ENCODE results near the gene TNFRSF13B. TPM values are rescaled to one million over a fixed set of nuclear protein-coding genes. Genes with fewer than 3 reads are reported as not detected.

TNFRSF13B gene
- total RNA-seq, 4 donors from 2014 or later = 9.2 TPM; not detected in 3

GRCh38 chr17:16953841-16954240, 18.1 kb downstream of the TNFRSF13B start:
- 55% methylated on average over 9 of the region's 9 CpGs; no CpG with 5 or more reads in 1 of the 2 donors for WGBS, 2 donors (ENCODE audit: low coverage in 1 of 2)
- Histone ChIP-seq H3K36me3 (no peaks in the 10 kb centered on the region), H3K9me3 (peaks cover 4 to 11% of the 10 kb centered on the region in 2 donors), H3K27ac (no peak overlapping the region), H3K4me1 (no peaks in the 10 kb centered on the region), H3K27me3 (peaks cover 34% of the 10 kb centered on the region), H3K4me3 (no peak overlapping the region)
- in situ Hi-C loops (cut with MboI; ENCODE audit: low pct_ligation_motif_present in 1 of 4, low pct_unique_long_range_greater_than_20kb in 1 of 4, low sequenced_read_pairs in 3 of 4) (no loop called here), intact Hi-C loops (cut with DNase I; ENCODE audit: low total_unique reads) (no loop called here)
- no peak for DNase-seq
- no peak for TF ChIP-seq POLR2A (IDR thresholded peaks at IDR 0.05)
- TF ChIP-seq, protein P1, sequence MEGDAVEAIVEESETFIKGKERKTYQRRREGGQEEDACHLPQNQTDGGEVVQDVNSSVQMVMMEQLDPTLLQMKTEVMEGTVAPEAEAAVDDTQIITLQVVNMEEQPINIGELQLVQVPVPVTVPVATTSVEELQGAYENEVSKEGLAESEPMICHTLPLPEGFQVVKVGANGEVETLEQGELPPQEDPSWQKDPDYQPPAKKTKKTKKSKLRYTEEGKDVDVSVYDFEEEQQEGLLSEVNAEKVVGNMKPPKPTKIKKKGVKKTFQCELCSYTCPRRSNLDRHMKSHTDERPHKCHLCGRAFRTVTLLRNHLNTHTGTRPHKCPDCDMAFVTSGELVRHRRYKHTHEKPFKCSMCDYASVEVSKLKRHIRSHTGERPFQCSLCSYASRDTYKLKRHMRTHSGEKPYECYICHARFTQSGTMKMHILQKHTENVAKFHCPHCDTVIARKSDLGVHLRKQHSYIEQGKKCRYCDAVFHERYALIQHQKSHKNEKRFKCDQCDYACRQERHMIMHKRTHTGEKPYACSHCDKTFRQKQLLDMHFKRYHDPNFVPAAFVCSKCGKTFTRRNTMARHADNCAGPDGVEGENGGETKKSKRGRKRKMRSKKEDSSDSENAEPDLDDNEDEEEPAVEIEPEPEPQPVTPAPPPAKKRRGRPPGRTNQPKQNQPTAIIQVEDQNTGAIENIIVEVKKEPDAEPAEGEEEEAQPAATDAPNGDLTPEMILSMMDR (IDR thresholded peaks at IDR 0.05) = no peak
- TF ChIP-seq EP300 (IDR thresholded peaks at IDR 0.05; ENCODE audit: low read depth) = no peak
- TF ChIP-seq POLR2AphosphoS5 (IDR thresholded peaks at IDR 0.05) = no peak

GRCh38 chr17:16953347-16953746, 18.6 kb downstream of the TNFRSF13B start:
- no peak for DNase-seq
- WGBS, 2 donors (ENCODE audit: low coverage in 1 of 2) = 71% methylated on average over 1 to 3 of the region's 3 CpGs
- in situ Hi-C loops (cut with MboI; ENCODE audit: low pct_ligation_motif_present in 1 of 4, low pct_unique_long_range_greater_than_20kb in 1 of 4, low sequenced_read_pairs in 3 of 4) = no loop called here
- Histone ChIP-seq H3K27ac (no peak overlapping the region), H3K4me3 (no peak overlapping the region), H3K4me1 (no peaks in the 10 kb centered on the region), H3K27me3 (peaks cover 34% of the 10 kb centered on the region), H3K9me3 (peaks cover 9 to 15% of the 10 kb centered on the region in 2 donors), H3K36me3 (no peaks in the 10 kb centered on the region)
- intact Hi-C loops (cut with DNase I; ENCODE audit: low total_unique reads) = no loop called here
- TF ChIP-seq, protein P1 (IDR thresholded peaks at IDR 0.05) = no peak
- TF ChIP-seq POLR2AphosphoS5 (IDR thresholded peaks at IDR 0.05) = no peak
- TF ChIP-seq EP300 (IDR thresholded peaks at IDR 0.05; ENCODE audit: low read depth) = no peak
- TF ChIP-seq POLR2A (IDR thresholded peaks at IDR 0.05) = no peak

DNA sequence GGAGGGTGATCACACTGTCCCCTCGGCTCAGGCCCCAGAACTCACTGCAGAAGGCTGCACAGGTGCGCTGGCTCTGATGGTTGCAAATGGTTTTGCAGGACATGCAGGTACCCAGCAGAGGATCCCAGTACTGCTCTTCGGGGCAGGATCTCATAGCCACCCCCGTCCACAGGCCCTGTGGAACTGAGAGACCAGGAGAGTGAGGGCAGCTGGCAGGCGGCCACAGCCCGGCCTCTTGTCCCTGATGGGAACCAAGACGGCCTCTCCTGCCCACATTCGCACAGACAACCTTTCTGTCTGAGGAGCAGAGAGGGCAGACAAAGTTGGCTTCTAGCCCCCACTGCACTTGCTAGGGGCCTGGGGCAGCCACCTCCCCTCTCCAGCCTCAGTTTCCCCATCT, 19.5 kb downstream of the TNFRSF13B start:
- intact Hi-C loops (cut with DNase I; ENCODE audit: low total_unique reads) = no loop called here

GRCh38 chr17:16950488-16950887, 21.4 kb downstream of the TNFRSF13B start:
- DNase-seq = no peak
- H3K27me3 ChIP-seq = peaks cover 12% of the 10 kb centered on the region
- no peak overlapping the region for H3K4me3 ChIP-seq
- no peaks in the 10 kb centered on the region for H3K36me3 ChIP-seq
- peaks cover 9 to 11% of the 10 kb centered on the region in 2 donors for H3K9me3 ChIP-seq
- TF ChIP-seq POLR2AphosphoS5 (IDR thresholded peaks at IDR 0.05) = no peak
- no peak for TF ChIP-seq POLR2A (IDR thresholded peaks at IDR 0.05)
- TF ChIP-seq, protein P1 (IDR thresholded peaks at IDR 0.05) = no peak
- no peak for TF ChIP-seq EP300 (IDR thresholded peaks at IDR 0.05; ENCODE audit: low read depth)
- in situ Hi-C loops (cut with MboI; ENCODE audit: low pct_ligation_motif_present in 1 of 4, low pct_unique_long_range_greater_than_20kb in 1 of 4, low sequenced_read_pairs in 3 of 4) (no loop called here), intact Hi-C loops (cut with DNase I; ENCODE audit: low total_unique reads) (no loop called here)
- no peak overlapping the region for H3K27ac ChIP-seq
- H3K4me1 ChIP-seq = no peaks in the 10 kb centered on the region
- 70 to 89% methylated on average over 3 to 5 of the region's 5 CpGs for WGBS, 2 donors (ENCODE audit: low coverage in 1 of 2)

More for the DNA sequence above, 19.5 kb downstream of the TNFRSF13B start:
- Histone ChIP-seq H3K4me3 (no peak overlapping the region), H3K4me1 (no peaks in the 10 kb centered on the region), H3K9me3 (peaks cover 11 to 15% of the 10 kb centered on the region in 2 donors), H3K36me3 (no peaks in the 10 kb centered on the region), H3K27me3 (peaks cover 29% of the 10 kb centered on the region), H3K27ac (no peak overlapping the region)
- 80% methylated on average over 8 of the region's 8 CpGs; no CpG with 5 or more reads in 1 of the 2 donors for WGBS, 2 donors (ENCODE audit: low coverage in 1 of 2)
- no peak for TF ChIP-seq POLR2A (IDR thresholded peaks at IDR 0.05)
- TF ChIP-seq POLR2AphosphoS5 (IDR thresholded peaks at IDR 0.05) = no peak
- TF ChIP-seq, protein P1 (IDR thresholded peaks at IDR 0.05) = no peak
- no peak for TF ChIP-seq EP300 (IDR thresholded peaks at IDR 0.05; ENCODE audit: low read depth)
- in situ Hi-C loops (cut with MboI; ENCODE audit: low pct_ligation_motif_present in 1 of 4, low pct_unique_long_range_greater_than_20kb in 1 of 4, low sequenced_read_pairs in 3 of 4) = no loop called here
- DNase-seq = no peak
